BJ (cell line): ENCODE measurements around the gene EFNB1. TPM values are rescaled to one million over a fixed set of nuclear protein-coding genes. Genes with fewer than 3 reads are reported as not detected.

Source experiments
- CTCF ChIA-PET: fragments of 350-600 bp; formaldehyde crosslinking; extraction: SDS; loops from one replicate; lab custom pipeline; 2021; ENCODE audit warnings: antibody characterized with exemption, inconsistent platforms; lab: Yijun Ruan, JAX
- POLR2A ChIA-PET: fragments of 300-600 bp; sonication (Branson Sonifier 250); formaldehyde crosslinking; extraction: SDS; loops from one replicate; lab custom pipeline; 2021; ENCODE audit warnings: antibody characterized with exemption; lab: Charles Lee
- DNase-seq: peaks from one replicate; pipeline ENCODE4 v3.0.0-alpha.2; 2011; ENCODE audit warnings: low read depth
- H3K27me3 ChIP-seq: 2 replicates; pipeline ENCODE4 v1.6.0; 2011; ENCODE audit warnings: low read length; ENCODE audit not compliant: control insufficient read depth, insufficient read depth
- H3K36me3 ChIP-seq: 2 replicates; pipeline ENCODE4 v1.5.1; 2011; ENCODE audit warnings: low read length; ENCODE audit not compliant: control insufficient read depth, insufficient read depth
- H3K4me3 ChIP-seq: 2 replicates; pipeline ENCODE4 v1.5.1; 2011; ENCODE audit warnings: low read depth, mild to moderate bottlenecking, control low read depth, low read length
- polyA plus RNA-seq: library from polyadenylated mRNA; depleted of rRNA; stranded (reverse); fragments of >200 nt; gene quantifications from 2 replicates; pipeline ENCODE4 v1.2.3, GENCODE V29; 2011
- TF ChIP-seq, protein P1 (sequence below): IDR thresholded peaks from 2 replicates; pipeline ENCODE4 v1.5.1; 2011; ENCODE audit warnings: low read depth, mild to moderate bottlenecking, control low read depth, inconsistent platforms, low read length, moderate library complexity; ENCODE audit not compliant: insufficient read depth

EFNB1 gene
- polyA plus RNA-seq, 1 experiment = 15.2 TPM

DNA sequence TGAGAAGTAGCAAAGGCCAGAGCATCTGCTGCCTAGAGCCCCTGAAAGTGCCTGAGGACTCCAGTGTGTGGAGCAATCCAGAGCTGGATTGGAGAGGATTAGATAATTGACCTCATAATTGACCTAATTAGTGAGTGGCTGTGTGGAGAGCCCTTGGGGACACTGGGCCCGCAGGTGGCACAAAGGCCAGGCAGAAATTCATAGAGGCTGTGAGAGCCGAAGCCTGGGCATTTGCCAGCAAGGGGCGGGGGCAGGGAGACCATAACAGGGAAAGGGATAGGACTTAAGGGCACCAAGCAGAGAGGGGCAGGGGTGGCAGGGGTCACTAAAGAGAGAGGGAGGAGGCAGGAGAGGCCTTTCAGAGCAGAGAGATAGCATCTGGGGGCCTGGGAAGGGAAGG lies 45.3 kb downstream of the EFNB1 start:
- ChIA-PET POLR2A (no interaction called here), CTCF (no interaction called here)
- TF ChIP-seq, protein P1, sequence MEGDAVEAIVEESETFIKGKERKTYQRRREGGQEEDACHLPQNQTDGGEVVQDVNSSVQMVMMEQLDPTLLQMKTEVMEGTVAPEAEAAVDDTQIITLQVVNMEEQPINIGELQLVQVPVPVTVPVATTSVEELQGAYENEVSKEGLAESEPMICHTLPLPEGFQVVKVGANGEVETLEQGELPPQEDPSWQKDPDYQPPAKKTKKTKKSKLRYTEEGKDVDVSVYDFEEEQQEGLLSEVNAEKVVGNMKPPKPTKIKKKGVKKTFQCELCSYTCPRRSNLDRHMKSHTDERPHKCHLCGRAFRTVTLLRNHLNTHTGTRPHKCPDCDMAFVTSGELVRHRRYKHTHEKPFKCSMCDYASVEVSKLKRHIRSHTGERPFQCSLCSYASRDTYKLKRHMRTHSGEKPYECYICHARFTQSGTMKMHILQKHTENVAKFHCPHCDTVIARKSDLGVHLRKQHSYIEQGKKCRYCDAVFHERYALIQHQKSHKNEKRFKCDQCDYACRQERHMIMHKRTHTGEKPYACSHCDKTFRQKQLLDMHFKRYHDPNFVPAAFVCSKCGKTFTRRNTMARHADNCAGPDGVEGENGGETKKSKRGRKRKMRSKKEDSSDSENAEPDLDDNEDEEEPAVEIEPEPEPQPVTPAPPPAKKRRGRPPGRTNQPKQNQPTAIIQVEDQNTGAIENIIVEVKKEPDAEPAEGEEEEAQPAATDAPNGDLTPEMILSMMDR = no peak
- Histone ChIP-seq H3K4me3 (no peak overlapping the region), H3K36me3 (no peaks in the 10 kb centered on the region), H3K27me3 (no peaks in the 10 kb centered on the region; the same call in 1 of the 2 replicates)
- DNase-seq = no peak

DNA sequence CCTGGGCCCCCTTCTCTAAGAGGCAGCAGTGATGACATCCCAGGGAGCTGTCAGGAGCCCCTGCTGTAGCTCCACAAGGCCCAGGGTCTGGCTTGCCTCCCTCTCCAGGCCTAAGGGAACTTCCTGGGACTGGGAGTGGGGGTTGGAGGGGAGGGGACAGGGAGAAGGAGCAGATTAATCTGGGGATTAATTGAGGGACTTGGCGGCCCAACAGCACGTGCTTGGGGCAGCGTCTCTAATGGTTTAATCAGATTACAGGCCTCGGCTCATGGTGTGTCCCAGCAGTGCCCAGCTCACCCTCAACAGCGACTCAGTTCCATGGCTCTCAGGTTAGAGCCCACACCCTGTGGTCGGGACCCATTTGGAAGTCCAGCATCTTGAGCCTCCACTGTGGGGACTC lies 47.9 kb downstream of the EFNB1 start:
- CTCF ChIA-PET = interaction anchor here (0.6 kb wide), 1 partner anchor 95 kb away, joined by 5 read pairs; no protein-coding TSS in a partner anchor
- Histone ChIP-seq H3K36me3 (no peaks in the 10 kb centered on the region), H3K4me3 (no peak overlapping the region), H3K27me3 (no peaks in the 10 kb centered on the region)
- DNase-seq = no peak
- POLR2A ChIA-PET = no interaction called here
- TF ChIP-seq, protein P1 = no peak

DNA sequence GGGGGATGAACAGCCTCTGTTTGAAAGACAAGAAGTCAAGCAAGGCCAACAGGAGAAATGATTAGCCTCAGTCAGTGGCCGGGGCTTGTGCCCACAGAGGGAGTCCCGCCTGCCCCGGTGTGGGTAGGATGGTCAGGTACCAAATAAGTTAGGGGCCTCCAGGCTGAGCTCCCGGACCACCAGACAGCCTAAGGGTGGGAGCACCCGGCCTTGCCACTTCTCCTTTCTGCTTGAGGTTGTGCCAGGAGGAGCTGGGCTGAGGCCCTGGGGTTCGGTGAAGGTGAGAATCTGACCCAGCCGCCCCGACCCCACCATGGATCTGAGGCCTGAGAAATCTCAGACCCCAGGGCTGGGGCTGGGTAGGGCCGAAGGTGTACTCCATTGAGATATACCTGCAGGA lies 48.8 kb downstream of the EFNB1 start:
- ChIA-PET CTCF (interaction anchor here (0.7 kb wide), 1 partner anchor 510 kb away, joined by 3 read pairs; no protein-coding TSS in a partner anchor), POLR2A (no interaction called here)
- H3K36me3 ChIP-seq = no peaks in the 10 kb centered on the region
- no peak for DNase-seq
- no peak overlapping the region for H3K4me3 ChIP-seq
- H3K27me3 ChIP-seq = no peaks in the 10 kb centered on the region
- TF ChIP-seq, protein P1 = no peak

DNA sequence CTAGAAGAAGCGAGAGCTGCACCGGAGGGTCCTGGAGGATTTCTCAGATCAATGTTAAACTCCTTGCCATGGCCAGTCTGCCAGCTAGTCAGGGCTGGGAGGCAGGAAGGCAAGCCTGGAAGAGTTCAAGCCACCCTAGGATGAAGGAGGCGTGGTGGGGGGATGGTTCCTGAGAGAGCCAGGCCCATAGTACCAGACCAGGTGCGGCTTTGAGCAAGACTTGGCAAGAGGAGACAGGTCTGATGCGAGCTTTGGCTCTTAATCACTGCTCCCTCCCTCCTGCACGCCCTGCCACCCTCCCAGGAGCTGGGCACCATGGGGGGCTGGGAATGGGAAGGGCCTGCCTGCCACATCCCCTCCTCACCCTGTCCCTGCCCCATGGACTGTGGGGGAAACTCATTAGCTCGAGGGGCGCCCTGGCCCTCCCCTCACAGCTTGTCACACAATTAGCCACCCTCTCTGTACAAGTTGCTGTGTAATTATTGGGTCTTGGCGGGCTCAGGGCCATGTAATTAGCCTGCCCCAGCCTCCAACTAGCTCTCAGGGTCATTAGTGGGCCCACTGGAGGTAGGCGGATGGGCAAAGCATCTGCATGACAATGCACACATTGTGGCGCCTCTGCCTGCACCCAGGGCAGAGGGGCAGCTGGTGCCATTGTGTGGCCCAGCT lies 50.3 kb downstream of the EFNB1 start:
- H3K36me3 ChIP-seq = no peaks in the 10 kb centered on the region
- CTCF ChIA-PET = interaction anchor here (1.6 kb wide), 1 partner anchor 10 kb away, joined by 3 read pairs; no protein-coding TSS in a partner anchor
- no peak overlapping the region for H3K4me3 ChIP-seq
- TF ChIP-seq, protein P1 = no peak
- DNase-seq = no peak
- POLR2A ChIA-PET = no interaction called here
- no peaks in the 10 kb centered on the region for H3K27me3 ChIP-seq

DNA sequence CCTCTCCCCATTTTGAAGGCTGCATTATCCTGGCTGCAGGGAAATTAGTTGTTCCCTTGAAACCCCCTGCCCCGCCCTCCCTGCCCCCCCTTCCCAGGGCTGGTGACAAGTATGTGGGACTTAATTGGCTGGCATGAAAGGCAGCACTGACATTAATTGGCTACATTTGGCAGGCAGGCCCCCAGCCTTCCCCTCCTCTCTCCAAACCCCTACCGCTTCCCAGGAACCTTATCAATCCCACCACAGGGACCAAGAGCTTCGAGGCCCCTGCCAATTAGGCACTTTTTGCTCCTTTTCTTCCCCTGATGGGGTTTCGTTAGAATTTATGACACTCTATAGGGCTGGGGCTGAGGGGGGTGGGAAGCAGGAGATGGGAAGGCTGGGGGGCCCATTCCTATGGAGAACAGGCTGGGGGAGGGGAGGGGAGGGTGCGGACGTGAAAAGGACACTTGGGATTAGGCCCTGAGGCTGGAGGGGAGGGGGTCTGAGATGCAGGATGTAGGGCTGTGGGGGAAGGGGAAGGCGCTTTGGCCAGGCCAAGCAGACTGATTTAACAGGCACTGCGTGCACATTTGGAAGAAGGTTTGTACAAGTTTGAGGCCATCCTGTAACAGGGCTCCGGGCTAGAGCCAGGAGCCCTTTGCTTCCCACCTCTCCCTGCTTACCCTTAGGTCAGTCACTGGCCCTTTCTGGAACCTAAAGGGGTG lies 52.2 kb downstream of the EFNB1 start:
- ChIA-PET CTCF (interaction anchor here (1.6 kb wide), 1 partner anchor 12 kb away, joined by 3 read pairs; no protein-coding TSS in a partner anchor), POLR2A (no interaction called here)

More for the DNA sequence above, 52.2 kb downstream of the EFNB1 start:
- TF ChIP-seq, protein P1 = no peak
- no peak overlapping the region for H3K4me3 ChIP-seq
- no peaks in the 10 kb centered on the region for H3K36me3 ChIP-seq
- DNase-seq = no peak
- H3K27me3 ChIP-seq = 0 out of 2 replicates have a peak, but pooled peaks cover 1% of the 10 kb centered on the region
